GM12801 (cell line): Measurements from ENCODE around the gene FER.

Experiments
- CTCF ChIP-seq: IDR thresholded peaks from one replicate; pipeline ENCODE4 v1.5.1; 2011; ENCODE audit warnings: control low read depth; ENCODE audit not compliant: insufficient read length; ENCODE audit errors: extremely low read depth

Gene FER

DNA sequence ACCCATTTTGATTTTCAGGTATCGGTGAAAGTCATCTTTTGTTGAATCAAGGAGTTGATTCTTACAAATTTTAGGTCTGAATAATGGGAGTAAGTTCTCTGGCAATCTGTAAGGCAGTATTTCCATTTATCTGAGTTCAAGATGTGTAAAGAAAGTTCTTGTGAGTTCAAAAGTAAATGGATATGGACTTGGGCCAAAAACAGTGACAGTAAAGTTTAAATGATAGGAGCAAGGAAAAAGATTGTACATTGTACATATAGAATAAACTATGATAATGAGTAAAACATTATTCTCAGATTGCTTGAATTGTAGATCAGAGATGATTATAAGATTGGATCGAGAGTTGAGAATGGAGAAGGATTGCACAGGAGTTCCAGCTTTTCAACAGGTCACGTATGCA, 332.8 kb downstream of the FER start:
- no peak for TF ChIP-seq CTCF

DNA sequence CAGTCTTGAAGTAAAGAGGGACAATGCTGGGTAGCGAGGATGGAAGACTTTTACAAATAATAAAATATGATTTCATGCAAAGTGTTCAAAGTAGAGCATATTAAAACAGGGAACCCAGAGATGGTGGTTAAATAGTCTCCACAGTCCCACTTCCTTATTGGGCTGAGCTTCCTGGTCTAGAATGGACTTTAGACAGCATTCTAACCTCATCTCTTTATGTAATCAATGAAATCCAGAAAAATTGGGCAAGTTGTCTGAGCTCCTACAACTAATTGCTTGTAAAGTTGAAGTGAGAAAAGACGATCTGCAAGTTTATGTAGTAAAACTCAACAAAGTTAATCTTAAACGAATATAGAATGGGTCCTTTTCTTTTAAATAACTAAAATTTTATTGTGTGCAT, 333.2 kb downstream of the FER start:
- no peak for TF ChIP-seq CTCF

DNA sequence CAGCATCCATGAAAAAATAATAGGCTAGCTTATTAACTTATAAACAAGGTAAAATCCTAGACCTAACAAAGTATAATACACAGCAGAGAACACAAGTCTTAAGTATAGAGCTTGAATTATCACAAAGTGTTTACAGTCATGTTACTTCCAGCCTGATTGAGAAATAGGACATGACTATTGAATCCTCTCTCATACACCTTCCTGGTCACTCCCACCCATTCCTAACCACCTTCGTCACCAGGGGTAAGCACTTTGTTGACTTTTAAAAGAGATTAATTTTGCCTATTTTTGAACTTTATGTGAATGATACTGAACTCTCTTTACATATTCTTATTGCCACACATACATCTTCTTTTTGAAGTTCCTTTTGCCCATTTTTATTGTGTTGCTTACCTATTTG, 336.2 kb downstream of the FER start:
- no peak for TF ChIP-seq CTCF

DNA sequence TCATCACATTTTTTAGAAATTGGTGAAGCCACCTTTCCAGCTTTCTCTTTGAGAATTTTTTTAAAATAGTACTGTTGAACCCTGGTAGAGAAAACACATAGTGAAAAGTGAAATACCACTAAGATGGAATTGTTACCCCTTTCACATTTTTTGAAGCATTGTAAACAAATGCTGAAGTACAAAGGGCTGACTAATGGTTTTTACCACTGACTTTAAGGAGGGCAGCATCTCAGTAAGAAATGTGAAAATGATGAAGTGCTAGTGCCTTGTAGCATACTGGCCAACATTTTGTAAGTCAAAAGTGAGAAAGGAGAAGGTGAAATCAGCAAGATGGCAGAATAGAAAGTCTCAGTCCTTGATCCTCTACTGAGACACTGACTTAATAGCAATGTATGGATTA, 341.5 kb downstream of the FER start:
- no peak for TF ChIP-seq CTCF

GRCh38 chr5:109099081-109099480, 351.4 kb downstream of the FER start:
- TF ChIP-seq CTCF, result no peak

GRCh38 chr5:109100971-109101370, 353.3 kb downstream of the FER start:
- no peak for TF ChIP-seq CTCF

DNA sequence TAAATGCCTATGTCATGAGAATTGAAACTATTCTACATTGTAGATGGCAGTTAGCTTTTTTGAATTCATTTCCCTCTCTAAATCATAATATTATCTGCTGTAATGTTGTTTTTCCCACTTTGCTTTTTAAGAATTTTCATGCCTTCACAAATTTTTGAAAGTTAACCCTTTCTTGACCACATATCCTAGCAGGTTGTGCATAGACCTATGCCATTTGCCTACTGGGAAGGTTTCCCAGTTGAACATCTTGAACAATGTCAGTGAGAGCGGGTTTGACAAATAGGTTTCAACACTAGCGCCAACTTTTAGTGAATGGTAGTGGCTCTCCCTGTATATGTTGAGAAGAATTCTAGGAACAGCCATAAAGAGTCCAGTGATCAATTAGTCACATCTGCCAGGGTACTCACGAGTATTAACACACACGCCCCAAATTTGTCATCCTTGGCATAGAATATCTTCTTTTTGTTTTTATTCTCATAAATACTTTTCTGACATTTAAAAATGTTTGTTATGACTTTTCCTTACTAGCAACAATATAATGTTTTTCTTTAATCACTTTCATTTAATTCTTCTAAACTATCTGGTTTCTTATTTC, 354.5 kb downstream of the FER start:
- no peak for TF ChIP-seq CTCF
